Smooth muscle cell (in vitro differentiated cells): ENCODE data around the gene MYRIP. TPM values are rescaled to one million over a fixed set of nuclear protein-coding genes. Genes with fewer than 3 reads are reported as not detected.

Source experiments
- DNase-seq: peaks from one replicate; lab custom pipeline; 2025; ENCODE audit not compliant: unreplicated experiment; lab: John Stamatoyannopoulos, UW
- H2AFZ ChIP-seq: fragments of 200-600 bp; sonication (generic); 2 replicates; pipeline ENCODE4 v1.6.0; 2016; ENCODE audit warnings: antibody characterized with exemption, low read depth, mild to moderate bottlenecking
- H3F3A ChIP-seq: fragments of 200-600 bp; sonication (generic); 2 replicates; pipeline ENCODE4 v1.6.0; 2017; ENCODE audit warnings: antibody characterized with exemption, low read depth
- H3K27ac ChIP-seq: fragments of 200-600 bp; sonication (generic); 2 replicates; pipeline ENCODE4 v1.5.1; 2016; ENCODE audit warnings: low read depth, mild to moderate bottlenecking
- H3K27me3 ChIP-seq: fragments of 200-600 bp; sonication (generic); 2 replicates; pipeline ENCODE4 v1.6.1; 2016; ENCODE audit warnings: low read depth, mild to moderate bottlenecking
- H3K36me3 ChIP-seq: fragments of 200-600 bp; sonication (generic); 2 replicates; pipeline ENCODE4 v1.5.1; 2016; ENCODE audit warnings: low read depth
- H3K4me1 ChIP-seq: fragments of 200-600 bp; sonication (generic); 2 replicates; pipeline ENCODE4 v1.5.1; 2016; ENCODE audit warnings: low read depth
- H3K4me2 ChIP-seq: fragments of 200-600 bp; sonication (generic); 2 replicates; pipeline ENCODE4 v1.6.0; 2016; ENCODE audit warnings: mild to moderate bottlenecking
- H3K4me3 ChIP-seq: fragments of 200-600 bp; sonication (generic); 2 replicates; pipeline ENCODE4 v1.5.1; 2016; ENCODE audit warnings: mild to moderate bottlenecking
- H3K79me2 ChIP-seq: fragments of 200-600 bp; sonication (generic); 2 replicates; pipeline ENCODE4 v1.6.0; 2016; ENCODE audit warnings: low read depth, mild to moderate bottlenecking
- H3K9ac ChIP-seq: fragments of 200-600 bp; sonication (generic); 2 replicates; pipeline ENCODE4 v1.6.0; 2016; ENCODE audit warnings: low read depth
- H3K9me3 ChIP-seq: fragments of 200-600 bp; sonication (generic); replicated peaks from 2 replicates; pipeline ENCODE4 v1.5.1; 2016; ENCODE audit warnings: low read depth
- H4K20me1 ChIP-seq: fragments of 200-600 bp; sonication (generic); 2 replicates; pipeline ENCODE4 v1.6.0; 2016; ENCODE audit warnings: low read depth
- WGBS: methylation state at CpG from one replicate; pipeline ENCODE4 v1.1.7; 2016; ENCODE audit warnings: low lambda C conversion rate; 5-methylcytosine and 5-hydroxymethylcytosine counted together
- polyA plus RNA-seq: library from polyadenylated mRNA; unstranded; fragments of >200 nt; fragmentation: Nextera tagmentation; extraction: Ambion mirVana; gene quantifications from 2 replicates; pipeline ENCODE4 v1.2.1, GENCODE V29; 2016
- total RNA-seq: library from RNA; depleted of rRNA; stranded (reverse); fragments of >200 nt; gene quantifications from 2 replicates; pipeline ENCODE4 v1.2.3, GENCODE V29; 2014
- TF ChIP-seq, protein P1 (sequence below): fragments of 200-600 bp; sonication (generic); IDR thresholded peaks from 2 replicates; pipeline ENCODE4 v1.5.1; 2017; ENCODE audit warnings: borderline replicate concordance, mild to moderate bottlenecking, antibody characterized with exemption; ENCODE audit not compliant: insufficient read depth, poor library complexity, severe bottlenecking

The MYRIP gene
- total and polyA plus RNA-seq, 2 experiments from 2014 or later, result not detected

DNA sequence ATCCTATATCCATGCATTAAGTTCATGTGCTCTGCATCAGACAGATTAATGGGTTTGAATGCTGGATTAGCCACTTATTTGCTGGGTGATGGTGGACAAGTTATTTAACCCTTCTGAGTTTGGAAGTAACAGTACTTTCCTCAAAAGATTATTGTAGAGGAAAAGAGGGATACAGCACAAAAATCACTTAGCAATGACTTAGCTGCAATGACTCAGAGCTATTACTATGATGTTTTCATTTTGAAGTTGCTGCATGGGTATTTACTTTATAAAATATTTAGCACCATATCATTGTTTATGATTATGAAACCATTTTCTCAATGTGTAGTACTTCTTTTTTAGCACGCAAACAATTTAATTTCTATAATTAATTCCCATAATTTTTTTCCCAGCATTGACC is 248.4 kb downstream of the MYRIP start:
- WGBS, result 86% methylated on average over 1 of the region's 1 CpG
- H3K79me2 ChIP-seq, result no peaks in the 10 kb centered on the region
- no peaks in the 10 kb centered on the region for H3F3A ChIP-seq
- no peaks in the 10 kb centered on the region for H3K4me1 ChIP-seq
- H3K36me3 ChIP-seq, result no peaks in the 10 kb centered on the region
- no peak overlapping the region for H3K4me3 ChIP-seq
- no peak overlapping the region for H3K27ac ChIP-seq
- TF ChIP-seq, protein P1, sequence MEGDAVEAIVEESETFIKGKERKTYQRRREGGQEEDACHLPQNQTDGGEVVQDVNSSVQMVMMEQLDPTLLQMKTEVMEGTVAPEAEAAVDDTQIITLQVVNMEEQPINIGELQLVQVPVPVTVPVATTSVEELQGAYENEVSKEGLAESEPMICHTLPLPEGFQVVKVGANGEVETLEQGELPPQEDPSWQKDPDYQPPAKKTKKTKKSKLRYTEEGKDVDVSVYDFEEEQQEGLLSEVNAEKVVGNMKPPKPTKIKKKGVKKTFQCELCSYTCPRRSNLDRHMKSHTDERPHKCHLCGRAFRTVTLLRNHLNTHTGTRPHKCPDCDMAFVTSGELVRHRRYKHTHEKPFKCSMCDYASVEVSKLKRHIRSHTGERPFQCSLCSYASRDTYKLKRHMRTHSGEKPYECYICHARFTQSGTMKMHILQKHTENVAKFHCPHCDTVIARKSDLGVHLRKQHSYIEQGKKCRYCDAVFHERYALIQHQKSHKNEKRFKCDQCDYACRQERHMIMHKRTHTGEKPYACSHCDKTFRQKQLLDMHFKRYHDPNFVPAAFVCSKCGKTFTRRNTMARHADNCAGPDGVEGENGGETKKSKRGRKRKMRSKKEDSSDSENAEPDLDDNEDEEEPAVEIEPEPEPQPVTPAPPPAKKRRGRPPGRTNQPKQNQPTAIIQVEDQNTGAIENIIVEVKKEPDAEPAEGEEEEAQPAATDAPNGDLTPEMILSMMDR, result no peak
- H2AFZ ChIP-seq, result no peak overlapping the region
- H3K4me2 ChIP-seq, result no peak overlapping the region
- no peaks in the 10 kb centered on the region for H4K20me1 ChIP-seq
- H3K9me3 ChIP-seq, result no peaks in the 10 kb centered on the region
- H3K27me3 ChIP-seq, result no peaks in the 10 kb centered on the region
- H3K9ac ChIP-seq, result no peak overlapping the region
- no peak for DNase-seq

DNA sequence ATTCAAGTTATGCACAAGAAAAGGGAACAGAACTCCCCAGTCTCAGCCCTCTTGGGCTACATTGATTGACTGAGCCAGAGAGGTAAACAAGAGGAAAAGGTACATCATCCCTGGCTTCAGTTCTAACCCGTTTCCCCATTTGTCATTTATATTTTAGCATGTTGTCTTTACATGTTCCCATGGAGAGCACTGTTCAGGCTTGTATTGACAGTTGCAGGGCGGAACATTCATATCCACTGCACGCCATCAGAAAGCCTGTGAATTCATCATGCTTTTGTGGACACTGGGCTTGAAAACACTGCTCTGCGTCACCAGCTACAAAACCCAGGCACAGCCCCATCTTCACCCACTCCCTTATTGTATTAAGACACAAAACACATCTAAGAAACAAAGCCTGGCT is 259.2 kb downstream of the MYRIP start:
- H4K20me1 ChIP-seq, result no peaks in the 10 kb centered on the region
- WGBS, result 89% methylated on average over 4 of the region's 4 CpGs
- no peaks in the 10 kb centered on the region for H3K27me3 ChIP-seq
- no peak overlapping the region for H3K27ac ChIP-seq
- H2AFZ ChIP-seq, result no peak overlapping the region
- no peak overlapping the region for H3K9ac ChIP-seq
- no peaks in the 10 kb centered on the region for H3K79me2 ChIP-seq
- TF ChIP-seq, protein P1, result no peak
- H3F3A ChIP-seq, result no peaks in the 10 kb centered on the region
- no peaks in the 10 kb centered on the region for H3K36me3 ChIP-seq
- H3K4me2 ChIP-seq, result no peak overlapping the region
- H3K4me3 ChIP-seq, result no peak overlapping the region
- DNase-seq, result no peak
- H3K4me1 ChIP-seq, result no peaks in the 10 kb centered on the region
- H3K9me3 ChIP-seq, result no peaks in the 10 kb centered on the region

DNA sequence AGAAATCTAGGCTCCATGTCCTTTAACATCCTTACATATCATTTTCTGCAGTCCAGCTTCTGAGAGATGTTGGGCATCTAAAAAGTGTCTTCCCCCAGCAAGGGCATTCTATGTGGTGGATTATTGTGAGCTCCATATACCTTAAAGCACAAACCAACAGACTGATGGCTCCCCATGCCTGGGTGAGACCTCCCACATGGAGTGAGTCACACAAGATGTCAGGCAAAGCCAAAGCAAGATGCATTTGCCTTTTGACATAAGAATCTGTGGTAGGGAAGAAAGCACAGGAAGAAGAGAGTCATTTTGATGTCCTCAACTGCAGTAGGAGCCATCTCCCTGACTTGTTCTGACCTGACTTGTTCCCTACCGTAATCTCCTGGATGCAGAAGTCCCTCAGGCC is 261.4 kb downstream of the MYRIP start:
- no peak overlapping the region for H2AFZ ChIP-seq

More for the DNA sequence above, 261.4 kb downstream of the MYRIP start:
- Histone ChIP-seq H4K20me1 (no peaks in the 10 kb centered on the region), H3F3A (no peaks in the 10 kb centered on the region), H3K79me2 (no peaks in the 10 kb centered on the region), H3K9ac (no peak overlapping the region), H3K4me3 (no peak overlapping the region), H3K27me3 (no peaks in the 10 kb centered on the region), H3K4me2 (no peak overlapping the region), H3K4me1 (no peaks in the 10 kb centered on the region), H3K36me3 (no peaks in the 10 kb centered on the region), H3K9me3 (no peaks in the 10 kb centered on the region), H3K27ac (no peak overlapping the region)
- DNase-seq, result no peak
- TF ChIP-seq, protein P1, result no peak
- WGBS, result 81% methylated on average over 1 of the region's 1 CpG
